Measurements from ENCODE around the gene DMAC2L.
"Not testable (repeated sequence)": the region's sequence is repeated elsewhere in the genome, so short reads cannot be mapped to it uniquely, and the experiment has no call there.

DMAC2L gene

GRCh38 chr14:50360093-50360492 is 48.0 kb downstream of the DMAC2L start:
- H3K4me3 ChIP-seq (ENCODE audit: low read depth, low read length): no peak overlapping the region
- TF ChIP-seq CTCF (IDR thresholded peaks at IDR 0.05; ENCODE audit: insufficient read depth, low read length, missing control alignments): no peak
- no peak for DNase-seq (ENCODE audit: low read depth, low spot score)
- POLR2A ChIA-PET: no interaction called here
- CTCF ChIA-PET: no interaction called here

- no peak for DNase-seq (ENCODE audit: low read depth, low spot score)
- ChIA-PET POLR2A (no interaction called here), CTCF (no interaction called here)
- H3K4me3 ChIP-seq (ENCODE audit: low read depth, low read length): no peak overlapping the region
- TF ChIP-seq CTCF (IDR thresholded peaks at IDR 0.05; ENCODE audit: insufficient read depth, low read length, missing control alignments): no peak
Observed at GRCh38 chr14:50360851-50361250, 48.7 kb downstream of the DMAC2L start.

- H3K4me3 ChIP-seq (ENCODE audit: low read depth, low read length); POLR2A ChIA-PET; CTCF ChIA-PET; DNase-seq (ENCODE audit: low read depth, low spot score): not testable (repeated sequence)
Observed at GRCh38 chr14:50361473-50362403, 49.6 kb downstream of the DMAC2L start.

- TF ChIP-seq CTCF (IDR thresholded peaks at IDR 0.05; ENCODE audit: insufficient read depth, low read length, missing control alignments): no peak
- ChIA-PET POLR2A (interaction anchor here (0.6 kb wide), 2 partner anchors 34 to 484 kb away, joined by 3 read pairs; partner anchors contain the start of gene CDKL1), CTCF (interaction anchor here (0.9 to 1.6 kb wide), 2 partner anchors 8 to 31 kb away, joined by 3 read pairs; no protein-coding TSS in a partner anchor)
- no peak for DNase-seq (ENCODE audit: low read depth, low spot score)
- H3K4me3 ChIP-seq (ENCODE audit: low read depth, low read length): no peak overlapping the region
Observed at GRCh38 chr14:50362764-50363713, 50.9 kb downstream of the DMAC2L start.

- no peak for TF ChIP-seq CTCF (IDR thresholded peaks at IDR 0.05; ENCODE audit: insufficient read depth, low read length, missing control alignments)
- H3K4me3 ChIP-seq (ENCODE audit: low read depth, low read length): no peak overlapping the region
- DNase-seq (ENCODE audit: low read depth, low spot score): no peak
- POLR2A ChIA-PET: interaction anchor here (0.6 kb wide), 2 partner anchors 12 to 483 kb away, joined by 3 read pairs; no protein-coding TSS in a partner anchor
- CTCF ChIA-PET: interaction anchor here (0.6 to 1.8 kb wide), 5 partner anchors 8 to 43 kb away, joined by 3 to 6 read pairs (median 3); no protein-coding TSS in a partner anchor
Observed at GRCh38 chr14:50363714-50364111, 51.6 kb downstream of the DMAC2L start.

GRCh38 chr14:50364792-50365191 is 52.7 kb downstream of the DMAC2L start:
- no peak for TF ChIP-seq CTCF (IDR thresholded peaks at IDR 0.05; ENCODE audit: insufficient read depth, low read length, missing control alignments)
- POLR2A ChIA-PET: no interaction called here
- no peak for DNase-seq (ENCODE audit: low read depth, low spot score)
- no peak overlapping the region for H3K4me3 ChIP-seq (ENCODE audit: low read depth, low read length)
- CTCF ChIA-PET: interaction anchor here (0.7 to 1.8 kb wide), 3 partner anchors 15 to 44 kb away, joined by 3 to 6 read pairs (median 4); no protein-coding TSS in a partner anchor

GRCh38 chr14:50365572-50365971 is 53.4 kb downstream of the DMAC2L start:
- CTCF ChIA-PET: interaction anchor here (1.8 kb wide), 1 partner anchor 23 kb away, joined by 4 read pairs; no protein-coding TSS in a partner anchor
- POLR2A ChIA-PET; DNase-seq (ENCODE audit: low read depth, low spot score); H3K4me3 ChIP-seq (ENCODE audit: low read depth, low read length): not testable (repeated sequence)
